SK-N-SH treated with all-trans-retinoic acid at 6 μM for 48 hours (cell line): ENCODE results near the gene KCNA3.

ENCODE experiments used
- BACH2 ChIP-seq: fragments of 250-450 bp; sonication (Bioruptor Pico); IDR thresholded peaks from 2 replicates; pipeline ENCODE4 v1.9.0; 2021; ENCODE audit warnings: mild to moderate bottlenecking, borderline replicate concordance
- CSDC2 ChIP-seq: fragments of 250-450 bp; sonication (Bioruptor Pico); IDR thresholded peaks from 2 replicates; pipeline ENCODE4 v1.5.0; 2020; ENCODE audit warnings: mild to moderate bottlenecking, moderate library complexity
- ESRRG ChIP-seq: fragments of 250-450 bp; sonication (Bioruptor Pico); IDR thresholded peaks from 2 replicates; pipeline ENCODE4 v1.6.1; 2021; ENCODE audit warnings: mild to moderate bottlenecking
- RARB ChIP-seq: fragments of 250-450 bp; sonication (Bioruptor Pico); IDR thresholded peaks from 2 replicates; pipeline ENCODE4 v1.8.0; 2021; ENCODE audit warnings: mild to moderate bottlenecking, moderate library complexity
- SNAI2 ChIP-seq: fragments of 250-450 bp; sonication (Bioruptor Pico); IDR thresholded peaks from 2 replicates; pipeline ENCODE4 v1.5.0; 2020; ENCODE audit warnings: mild to moderate bottlenecking, moderate library complexity
- TOX ChIP-seq: fragments of 250-450 bp; sonication (Bioruptor Pico); IDR thresholded peaks from 2 replicates; pipeline ENCODE4 v1.8.0; 2021; ENCODE audit warnings: mild to moderate bottlenecking, moderate library complexity, borderline replicate concordance
- TF ChIP-seq, protein P1 (sequence below): fragments of 250-450 bp; sonication (Bioruptor Pico); IDR thresholded peaks from 2 replicates; pipeline ENCODE4 v1.8.0; 2020; ENCODE audit warnings: mild to moderate bottlenecking, moderate library complexity, borderline replicate concordance

DNA sequence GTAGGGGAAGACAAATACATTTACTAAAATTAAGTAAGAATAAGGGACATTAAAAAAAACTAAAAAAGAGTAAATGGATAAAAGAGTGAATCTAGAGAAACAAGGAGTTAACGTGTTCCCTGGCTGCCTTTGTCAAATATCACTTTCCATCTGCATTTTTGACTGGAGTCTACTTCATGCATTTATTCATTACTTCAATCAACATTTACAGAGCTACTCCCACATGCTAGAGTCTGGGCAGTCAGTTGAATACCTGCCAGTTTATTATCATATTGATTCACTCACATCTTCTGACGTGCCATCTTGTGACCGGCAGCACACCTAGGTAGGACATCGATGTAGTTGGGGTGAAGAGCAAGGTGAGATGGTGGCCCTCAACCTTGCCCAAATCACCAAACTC is 35.6 kb upstream of the KCNA3 start:
- TF ChIP-seq, protein P1, sequence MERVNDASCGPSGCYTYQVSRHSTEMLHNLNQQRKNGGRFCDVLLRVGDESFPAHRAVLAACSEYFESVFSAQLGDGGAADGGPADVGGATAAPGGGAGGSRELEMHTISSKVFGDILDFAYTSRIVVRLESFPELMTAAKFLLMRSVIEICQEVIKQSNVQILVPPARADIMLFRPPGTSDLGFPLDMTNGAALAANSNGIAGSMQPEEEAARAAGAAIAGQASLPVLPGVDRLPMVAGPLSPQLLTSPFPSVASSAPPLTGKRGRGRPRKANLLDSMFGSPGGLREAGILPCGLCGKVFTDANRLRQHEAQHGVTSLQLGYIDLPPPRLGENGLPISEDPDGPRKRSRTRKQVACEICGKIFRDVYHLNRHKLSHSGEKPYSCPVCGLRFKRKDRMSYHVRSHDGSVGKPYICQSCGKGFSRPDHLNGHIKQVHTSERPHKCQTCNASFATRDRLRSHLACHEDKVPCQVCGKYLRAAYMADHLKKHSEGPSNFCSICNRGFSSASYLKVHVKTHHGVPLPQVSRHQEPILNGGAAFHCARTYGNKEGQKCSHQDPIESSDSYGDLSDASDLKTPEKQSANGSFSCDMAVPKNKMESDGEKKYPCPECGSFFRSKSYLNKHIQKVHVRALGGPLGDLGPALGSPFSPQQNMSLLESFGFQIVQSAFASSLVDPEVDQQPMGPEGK (CRISPR knock-in tag): no peak
- TF ChIP-seq SNAI2: no peak
- TF ChIP-seq CSDC2 (CRISPR knock-in tag): no peak
- TF ChIP-seq BACH2 (CRISPR knock-in tag): no peak
- TF ChIP-seq ESRRG (CRISPR knock-in tag): no peak
- no peak for TF ChIP-seq TOX (CRISPR knock-in tag)
- no peak for TF ChIP-seq RARB (CRISPR knock-in tag)
